ENCODE data around the gene COG2.
A peak's percentile ranks its signal among the peaks of the same experiment; 100 is the strongest.
"Not testable (repeated sequence)": the region's sequence is repeated elsewhere in the genome, so short reads cannot be mapped to it uniquely, and the experiment has no call there.

Gene COG2

GRCh38 chr1:230694991-230695390 is 52.7 kb downstream of the COG2 start:
- Histone ChIP-seq H3K27ac (peak overlapping the region; percentile 32), H3K9ac (no peak overlapping the region), H3K4me2 (ENCODE audit: low read length) (no peak overlapping the region), H3K36me3 (ENCODE audit: control insufficient read depth, insufficient read depth, low read length) (no peaks in the 10 kb centered on the region), H2AFZ (no peak overlapping the region), H3K9me3 (ENCODE audit: control insufficient read depth, low read length) (no peaks in the 10 kb centered on the region), H3K4me3 (ENCODE audit: low read depth, low read length) (no peak overlapping the region), H3K27me3 (ENCODE audit: control insufficient read depth, insufficient read depth, low read length) (no peaks in the 10 kb centered on the region), H3K4me1 (peaks cover 9% of the 10 kb centered on the region), H3K79me2 (no peaks in the 10 kb centered on the region)
- TF ChIP-seq CTCF (IDR thresholded peaks at IDR 0.05), result no peak

- no peak overlapping the region for H3K9ac ChIP-seq
- no peak overlapping the region for H3K4me2 ChIP-seq (ENCODE audit: low read length)
- H3K9me3 ChIP-seq (ENCODE audit: control insufficient read depth, low read length), result no peaks in the 10 kb centered on the region
- no peaks in the 10 kb centered on the region for H3K36me3 ChIP-seq (ENCODE audit: control insufficient read depth, insufficient read depth, low read length)
- H3K4me3 ChIP-seq (ENCODE audit: low read depth, low read length), result no peak overlapping the region
- TF ChIP-seq CTCF (IDR thresholded peaks at IDR 0.05), result no peak
- peaks cover 9% of the 10 kb centered on the region for H3K4me1 ChIP-seq
- no peaks in the 10 kb centered on the region for H3K27me3 ChIP-seq (ENCODE audit: control insufficient read depth, insufficient read depth, low read length)
- H2AFZ ChIP-seq, result peak overlapping the region; percentile 20
- no peak overlapping the region for H3K27ac ChIP-seq
- no peaks in the 10 kb centered on the region for H3K79me2 ChIP-seq
Observed at GRCh38 chr1:230696218-230696617, 53.9 kb downstream of the COG2 start.

- H3K4me2 ChIP-seq (ENCODE audit: low read length), result no peak overlapping the region
- no peaks in the 10 kb centered on the region for H3K27me3 ChIP-seq (ENCODE audit: control insufficient read depth, insufficient read depth, low read length)
- H3K79me2 ChIP-seq, result no peaks in the 10 kb centered on the region
- no peak for TF ChIP-seq CTCF (IDR thresholded peaks at IDR 0.05)
- no peak overlapping the region for H3K4me3 ChIP-seq (ENCODE audit: low read depth, low read length)
- no peak overlapping the region for H3K9ac ChIP-seq
- no peaks in the 10 kb centered on the region for H3K9me3 ChIP-seq (ENCODE audit: control insufficient read depth, low read length)
- H3K36me3 ChIP-seq (ENCODE audit: control insufficient read depth, insufficient read depth, low read length), result no peaks in the 10 kb centered on the region
- peaks cover 9% of the 10 kb centered on the region for H3K4me1 ChIP-seq
- peak overlapping the region; percentile 28 for H2AFZ ChIP-seq
- no peak overlapping the region for H3K27ac ChIP-seq
Observed at GRCh38 chr1:230696722-230697437, 54.6 kb downstream of the COG2 start.

- Histone ChIP-seq H3K36me3 (ENCODE audit: control insufficient read depth, insufficient read depth, low read length) (no peaks in the 10 kb centered on the region), H3K27me3 (ENCODE audit: control insufficient read depth, insufficient read depth, low read length) (no peaks in the 10 kb centered on the region), H3K79me2 (no peaks in the 10 kb centered on the region), H3K4me1 (peaks cover 9% of the 10 kb centered on the region), H2AFZ (no peak overlapping the region), H3K4me3 (ENCODE audit: low read depth, low read length) (no peak overlapping the region), H3K4me2 (ENCODE audit: low read length) (no peak overlapping the region), H3K9me3 (ENCODE audit: control insufficient read depth, low read length) (no peaks in the 10 kb centered on the region), H3K27ac (no peak overlapping the region), H3K9ac (no peak overlapping the region)
- TF ChIP-seq CTCF (IDR thresholded peaks at IDR 0.05), result no peak
Observed at GRCh38 chr1:230698130-230698529, 55.8 kb downstream of the COG2 start.

GRCh38 chr1:230698964-230699363 is 56.7 kb downstream of the COG2 start:
- not testable (repeated sequence) for H3K9ac ChIP-seq; H3K79me2 ChIP-seq; H3K27me3 ChIP-seq (ENCODE audit: control insufficient read depth, insufficient read depth, low read length); H3K27ac ChIP-seq; H3K36me3 ChIP-seq (ENCODE audit: control insufficient read depth, insufficient read depth, low read length); H3K9me3 ChIP-seq (ENCODE audit: control insufficient read depth, low read length); H3K4me1 ChIP-seq; H3K4me3 ChIP-seq (ENCODE audit: low read depth, low read length); H2AFZ ChIP-seq
- H3K4me2 ChIP-seq (ENCODE audit: low read length), result peak overlapping the region; percentile 13

Measured in parathyroid adenoma (tissue), 2 donors.